Testis (tissue), 2 donors: ENCODE measurements around the gene LEMD2.

ENCODE experiments used
- CTCF ChIP-seq, 3 experiments: fragments of 450-650 bp in 2 of 3; fragments of 200-600 bp in 1 of 3; sonication (generic) in 1 of 3; IDR thresholded peaks; one replicate each; pipeline ENCODE4 v1.5.1; 2016 to 2019; ENCODE audit warnings: antibody characterized with exemption in 3 of 3, mild to moderate bottlenecking in 2 of 3, moderate library complexity in 1 of 3
- POLR2A ChIP-seq: fragments of 450-650 bp; IDR thresholded peaks from one replicate; pipeline ENCODE4 v1.6.1; 2017; ENCODE audit warnings: antibody characterized with exemption, mild to moderate bottlenecking, moderate library complexity

DNA sequence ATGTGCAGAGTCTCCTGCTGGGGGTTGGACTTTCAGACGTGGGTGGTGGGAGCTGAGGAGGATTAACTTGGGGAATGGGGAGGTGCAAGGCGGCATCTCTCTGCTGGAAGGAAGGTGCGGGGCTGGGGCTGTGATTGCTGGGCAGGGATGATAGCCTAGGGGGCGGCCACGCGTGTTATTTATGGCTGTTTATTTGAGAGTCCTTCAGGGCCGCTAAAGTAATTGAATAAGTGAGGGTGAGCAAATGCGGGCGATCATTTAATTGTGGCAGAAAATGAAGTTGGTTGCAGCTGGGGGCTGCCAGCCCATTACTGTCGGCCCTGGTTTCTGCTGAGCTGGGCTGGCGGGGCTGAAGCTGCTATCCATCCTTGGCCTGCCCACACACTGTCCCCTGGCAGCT lies 34.7 kb downstream of the LEMD2 start:
- no peak for TF ChIP-seq POLR2A
- no peak for TF ChIP-seq CTCF (IDR thresholded peaks at IDR 0.05)
